Breast epithelium (tissue), 4 donors: ENCODE results near the gene KRTAP5-1. TPM values are rescaled to one million over a fixed set of nuclear protein-coding genes. Genes with fewer than 3 reads are reported as not detected.
A peak's percentile ranks its signal among the peaks of the same experiment; 100 is the strongest.

Source experiments
- DNase-seq, 2 donors: peaks; one replicate each; pipeline ENCODE4 v3.0.0-alpha.2; 2019; ENCODE audit warnings: low spot score in 2 of 2
- H3K27ac ChIP-seq, 2 donors: fragments of 200-600 bp; sonication (generic) in 1 of 2; one replicate each; pipeline ENCODE4 v1.5.1; 2016 to 2019; ENCODE audit warnings: mild to moderate bottlenecking in 1 of 2
- H3K27me3 ChIP-seq, 2 donors: fragments of 200-600 bp; sonication (generic) in 1 of 2; one replicate each; pipeline versions ENCODE4 v1.5.1 to v1.6.0; 2017 to 2019; ENCODE audit warnings: control low read depth in 1 of 2, mild to moderate bottlenecking in 1 of 2
- H3K36me3 ChIP-seq: fragments of 200-600 bp; one replicate; pipeline ENCODE4 v1.5.1; 2019
- H3K4me1 ChIP-seq, 2 donors: fragments of 200-600 bp; sonication (generic); one replicate each; pipeline ENCODE4 v1.5.1; 2016 to 2019; ENCODE audit warnings: control low read depth in 1 of 2
- H3K4me3 ChIP-seq, 3 donors: fragments of 200-600 bp; sonication (generic); 1 replicate in 2 of 3; 2 replicates in 1 of 3; pipeline ENCODE4 v1.5.1; 2016 to 2019; ENCODE audit warnings: mild to moderate bottlenecking in 3 of 3, moderate library complexity in 2 of 3
- H3K9me3 ChIP-seq, 2 donors: fragments of 200-600 bp; sonication (generic) in 1 of 2; one replicate each; pipeline ENCODE4 v1.5.1; 2016 to 2019; ENCODE audit warnings: control low read depth in 1 of 2
- CTCF ChIP-seq, 3 donors: fragments of 450-650 bp; IDR thresholded peaks; one replicate each; pipeline ENCODE4 v1.5.1; 2016 to 2017; ENCODE audit warnings: antibody characterized with exemption in 3 of 3, mild to moderate bottlenecking in 3 of 3, moderate library complexity in 3 of 3
- POLR2A ChIP-seq: fragments of 450-650 bp; IDR thresholded peaks from one replicate; pipeline ENCODE4 v1.6.1; 2016; ENCODE audit warnings: antibody characterized with exemption, mild to moderate bottlenecking, moderate library complexity
- POLR2AphosphoS5 ChIP-seq, 3 donors: sonication (generic); formaldehyde crosslinking; IDR thresholded peaks; one replicate each; pipeline ENCODE4 v1.6.1; 2017; ENCODE audit warnings: antibody characterized with exemption in 3 of 3
- intact Hi-C: fragments of 100-400 bp; cut with DNase I; formaldehyde crosslinking; loops from one replicate; pipeline ENCODE4 v1.15.1; 2023; ENCODE audit warnings: low total_unique reads
- total RNA-seq, 3 donors: library from RNA; depleted of rRNA; stranded (reverse); fragments of >200 nt; gene quantifications; one replicate each; pipeline ENCODE4 v1.1.0, GENCODE V29; 2016

The KRTAP5-1 gene
- total RNA-seq, 3 donors from 2014 or later, result not detected

GRCh38 chr11:1547467-1548098 lies 37.5 kb downstream of the KRTAP5-1 start:
- Histone ChIP-seq H3K4me1 (peaks cover 0 to 6% of the 10 kb centered on the region in 2 donors), H3K36me3 (no peaks in the 10 kb centered on the region), H3K27me3 (peaks cover 3 to 23% of the 10 kb centered on the region in 2 donors), H3K4me3 (peak overlapping the region in 2 of 3 donors; percentile 44 to 63), H3K9me3 (no peaks in the 10 kb centered on the region), H3K27ac (peak overlapping the region in 1 of 2 donors; percentile 73)
- TF ChIP-seq POLR2AphosphoS5 (IDR thresholded peaks at IDR 0.05), result no peak
- no peak for TF ChIP-seq POLR2A
- no peak for TF ChIP-seq CTCF (IDR thresholded peaks at IDR 0.05)
- no peak for DNase-seq
- intact Hi-C loops, result no loop called here

GRCh38 chr11:1546536-1547466 lies 38.3 kb downstream of the KRTAP5-1 start:
- no peaks in the 10 kb centered on the region for H3K36me3 ChIP-seq
- no peaks in the 10 kb centered on the region for H3K9me3 ChIP-seq
- H3K27ac ChIP-seq, result peak overlapping the region in 1 of 2 donors; percentile 73
- intact Hi-C loops, result no loop called here
- TF ChIP-seq POLR2AphosphoS5 (IDR thresholded peaks at IDR 0.05) (peak in 2 of 3 donors; percentile 11 to 15), CTCF (IDR thresholded peaks at IDR 0.05) (peak in 2 of 3 donors; percentile 50 to 55), POLR2A (no peak)
- peaks cover 0 to 6% of the 10 kb centered on the region in 2 donors for H3K4me1 ChIP-seq
- peak overlapping the region; percentile 18 to 63 (median 44) for H3K4me3 ChIP-seq
- DNase-seq, result no peak
- peaks cover 3 to 23% of the 10 kb centered on the region in 2 donors for H3K27me3 ChIP-seq

- TF ChIP-seq CTCF (IDR thresholded peaks at IDR 0.05), result no peak
- TF ChIP-seq POLR2A, result no peak
- no peak for TF ChIP-seq POLR2AphosphoS5 (IDR thresholded peaks at IDR 0.05)
- H3K27ac ChIP-seq, result no peak overlapping the region
- H3K27me3 ChIP-seq, result peaks cover 3 to 23% of the 10 kb centered on the region in 2 donors
- H3K4me1 ChIP-seq, result peaks cover 0 to 6% of the 10 kb centered on the region in 2 donors
- H3K4me3 ChIP-seq, result peak overlapping the region in 1 of 3 donors; percentile 63
- H3K36me3 ChIP-seq, result no peaks in the 10 kb centered on the region
- no peak for DNase-seq
- H3K9me3 ChIP-seq, result no peaks in the 10 kb centered on the region
- intact Hi-C loops, result no loop called here
Observed at GRCh38 chr11:1546077-1546535, 39.0 kb downstream of the KRTAP5-1 start.

- TF ChIP-seq CTCF (IDR thresholded peaks at IDR 0.05) (no peak), POLR2AphosphoS5 (IDR thresholded peaks at IDR 0.05) (no peak), POLR2A (no peak)
- Histone ChIP-seq H3K27me3 (peaks cover 3 to 23% of the 10 kb centered on the region in 2 donors), H3K4me3 (no peak overlapping the region), H3K36me3 (no peaks in the 10 kb centered on the region), H3K4me1 (peaks cover 0 to 6% of the 10 kb centered on the region in 2 donors), H3K9me3 (no peaks in the 10 kb centered on the region), H3K27ac (no peak overlapping the region)
- DNase-seq, result no peak
- intact Hi-C loops, result no loop called here
Observed at GRCh38 chr11:1545432-1545831, 39.7 kb downstream of the KRTAP5-1 start.
